ENCODE results near the gene EXOC5. TPM values are rescaled to one million over a fixed set of nuclear protein-coding genes. Genes with fewer than 3 reads are reported as not detected.

Gene EXOC5
- total and polyA plus RNA-seq, 8 donors, result 6.5 to 51.8 (median 27.2) TPM

- WGBS, 5 donors, result 53 to 69% (median 58%) methylated on average over 6 of the region's 6 CpGs
Measured at GRCh38 chr14:57160333-57160732, 108.4 kb downstream of the EXOC5 start.

GRCh38 chr14:57153286-57153685 is 115.4 kb downstream of the EXOC5 start:
- no peak overlapping the region for H3K4me3 ChIP-seq
- no peaks in the 10 kb centered on the region for H3K36me3 ChIP-seq
- H3K27ac ChIP-seq, result no peak overlapping the region
- peaks cover 0 to 7% (median 0%) of the 10 kb centered on the region in 3 donors for H3K27me3 ChIP-seq
- DNase-seq, result no peak
- no peaks in the 10 kb centered on the region for H3K9me3 ChIP-seq
- intact Hi-C loops (cut with DNase I; ENCODE audit: low total_unique reads), result no loop called here
- TF ChIP-seq POLR2A (IDR thresholded peaks at IDR 0.05) (no peak), CTCF (IDR thresholded peaks at IDR 0.05) (no peak), EP300 (IDR thresholded peaks at IDR 0.05) (no peak), POLR2AphosphoS5 (IDR thresholded peaks at IDR 0.05) (no peak)
- WGBS, 5 donors, result 89 to 95% (median 90%) methylated on average over 4 of the region's 4 CpGs
- no peaks in the 10 kb centered on the region for H3K4me1 ChIP-seq

More at GRCh38 chr14:57160333-57160732, 108.4 kb downstream of the EXOC5 start:
- Histone ChIP-seq H3K36me3 (no peaks in the 10 kb centered on the region), H3K27me3 (peaks cover 0 to 7% (median 0%) of the 10 kb centered on the region in 3 donors), H3K4me1 (peaks cover 0 to 6% (median 0%) of the 10 kb centered on the region in 4 donors), H3K9me3 (no peaks in the 10 kb centered on the region), H3K27ac (no peak overlapping the region), H3K4me3 (no peak overlapping the region)
- TF ChIP-seq CTCF (IDR thresholded peaks at IDR 0.05) (no peak), POLR2A (IDR thresholded peaks at IDR 0.05) (no peak)
- intact Hi-C loops (cut with DNase I; ENCODE audit: low total_unique reads), result no loop called here
- DNase-seq, result no peak

Other genes with a start within 250 kb of the EXOC5 start
- 10 to 100 TPM; 10.1 to 44.2 (median 14.7) TPM for gene AP5M1, start 66 bp upstream of the EXOC5 start, total RNA-seq
- 10 to 100 TPM in 2 of 3 donors, 1 to 10 TPM in 1; 5.2 to 16.2 (median 10.1) TPM for gene AP5M1, start 66 bp upstream of the EXOC5 start, polyA plus RNA-seq
- gene NAA30, start 121.7 kb upstream of the EXOC5 start, total RNA-seq, result 10 to 100 TPM; 12.1 to 31.6 (median 25.4) TPM
- gene NAA30, start 121.7 kb upstream of the EXOC5 start, polyA plus RNA-seq, result 1 to 10 TPM; 3.1 to 6.7 (median 3.6) TPM
- gene CCDC198, start 225.0 kb upstream of the EXOC5 start, total RNA-seq, result 1 to 10 TPM in 1 of 5 donors, not detected in 4; 1.3 TPM
- gene CCDC198, start 225.0 kb upstream of the EXOC5 start, polyA plus RNA-seq, result under 1 TPM in 1 of 3 donors, not detected in 2; 0.30 TPM

Data from stomach (tissue), 9 donors.